H1 (cell line): Measurements from ENCODE around the gene RERE. TPM values are rescaled to one million over a fixed set of nuclear protein-coding genes. Genes with fewer than 3 reads are reported as not detected.

Experiments used
- CTCF ChIA-PET: fragments of 300-600 bp; sonication (Branson Sonifier 250); formaldehyde crosslinking; loops from one replicate; lab custom pipeline; 2021; ENCODE audit not compliant: partially characterized antibody; lab: Charles Lee
- POLR2A ChIA-PET: fragments of 300-600 bp; sonication (Branson Sonifier 250); formaldehyde crosslinking; loops from one replicate; lab custom pipeline; 2021; ENCODE audit warnings: inconsistent platforms; ENCODE audit not compliant: partially characterized antibody; lab: Charles Lee
- DNase-seq, 2 experiments: peaks; one replicate each; pipeline versions ENCODE4 v3.0.0 to v3.0.0-alpha.2; 2010 to 2022; ENCODE audit warnings: low spot score in 2 of 2, low read depth in 1 of 2, mixed read lengths in 1 of 2
- FAIRE-seq: peaks from 2 replicates; lab custom pipeline; 2011; peaks lifted over from hg19 to GRCh38; lab: Jason Lieb, UNC
- H2AFZ ChIP-seq: 2 replicates; pipeline ENCODE4 v1.8.1; 2012; ENCODE audit warnings: low read length, inconsistent platforms
- H2AK5ac ChIP-seq: 2 replicates; pipeline ENCODE4 v1.6.1; 2013; ENCODE audit warnings: low read depth, low read length
- H2BK120ac ChIP-seq: replicated peaks from 2 replicates; pipeline ENCODE3; 2013; ENCODE audit warnings: low read depth, low read length, inconsistent platforms
- H2BK12ac ChIP-seq: 2 replicates; pipeline ENCODE4 v1.6.1; 2013; ENCODE audit warnings: low read depth, low read length
- H2BK15ac ChIP-seq: 2 replicates; pipeline ENCODE4 v1.6.1; 2013; ENCODE audit warnings: low read length
- H2BK20ac ChIP-seq: 2 replicates; pipeline ENCODE4 v1.6.1; 2013; ENCODE audit warnings: low read length
- H2BK5ac ChIP-seq: 2 replicates; pipeline ENCODE4 v1.6.1; 2013; ENCODE audit warnings: low read depth, low read length
- H3K14ac ChIP-seq: 2 replicates; pipeline ENCODE4 v1.6.1; 2013; ENCODE audit warnings: inconsistent platforms; ENCODE audit not compliant: insufficient read length
- H3K18ac ChIP-seq: 2 replicates; pipeline ENCODE4 v1.6.1; 2013; ENCODE audit warnings: low read length; ENCODE audit errors: extremely low read depth
- H3K23ac ChIP-seq: 2 replicates; pipeline ENCODE4 v1.6.1; 2013; ENCODE audit warnings: inconsistent platforms; ENCODE audit not compliant: insufficient read length
- H3K23me2 ChIP-seq: 2 replicates; pipeline ENCODE4 v1.6.1; 2013; ENCODE audit warnings: low read depth, low read length
- H3K27ac ChIP-seq: 2 replicates; pipeline ENCODE4 v1.6.1; 2011; ENCODE audit warnings: low read depth, low read length, inconsistent platforms
- H3K27me3 ChIP-seq, 4 experiments: replicated peaks in 1 of 4; 1 replicate in 1 of 4; 2 replicates in 3 of 4; pipeline versions ENCODE4 v1.6.1 to v1.8.1; 2011 to 2013; ENCODE audit warnings: low read length in 3 of 4, mild to moderate bottlenecking in 3 of 4, inconsistent platforms in 2 of 4, mixed read lengths in 2 of 4, moderate library complexity in 1 of 4; ENCODE audit not compliant: control insufficient read depth in 3 of 4, insufficient read depth in 3 of 4; ENCODE audit errors: extremely low read depth in 1 of 4
- H3K36me3 ChIP-seq, 4 experiments: 2 replicates each; pipeline versions ENCODE4 v1.6.1 to v1.8.1; 2011 to 2013; ENCODE audit warnings: mild to moderate bottlenecking in 4 of 4, low read length in 3 of 4, moderate library complexity in 2 of 4, control low read depth in 1 of 4, inconsistent platforms in 1 of 4; ENCODE audit not compliant: insufficient read depth in 4 of 4, control insufficient read depth in 2 of 4
- H3K4ac ChIP-seq: replicated peaks from 2 replicates; pipeline ENCODE3; 2013; ENCODE audit warnings: low read length, low read depth, mixed read lengths, inconsistent platforms; ENCODE audit not compliant: insufficient read length
- H3K4me1 ChIP-seq, 4 experiments: replicated peaks in 1 of 4; 1 replicate in 1 of 4; 2 replicates in 3 of 4; pipeline versions ENCODE4 v1.6.1 to v1.8.1; 2011 to 2013; ENCODE audit warnings: low read length in 3 of 4, inconsistent platforms in 2 of 4, mixed read lengths in 1 of 4; ENCODE audit not compliant: insufficient read depth in 4 of 4, control insufficient read depth in 3 of 4
- H3K4me2 ChIP-seq, 2 experiments: 2 replicates each; pipeline versions ENCODE4 v1.6.1 to v1.8.1; 2011 to 2013; ENCODE audit warnings: low read depth in 2 of 2, low read length in 2 of 2, control low read depth in 1 of 2, inconsistent platforms in 1 of 2, mild to moderate bottlenecking in 1 of 2; ENCODE audit not compliant: insufficient read depth in 1 of 2
- H3K4me3 ChIP-seq, 4 experiments: fragments of 200-600, 300-600 bp in 1 of 4; sonication (generic), shearing (Covaris generic), sonication (Bioruptor Twin) in 1 of 4; 2 replicates each; pipeline versions ENCODE4 v1.5.1 to v1.8.1; 2011 to 2016; ENCODE audit warnings: low read length in 4 of 4, low read depth in 3 of 4, control low read depth in 2 of 4, inconsistent platforms in 2 of 4, mild to moderate bottlenecking in 2 of 4, mixed read lengths in 1 of 4, moderate library complexity in 1 of 4; ENCODE audit not compliant: insufficient read depth in 2 of 4; ENCODE audit errors: extremely low read depth in 1 of 4
- H3K56ac ChIP-seq: replicated peaks from 2 replicates; pipeline ENCODE3; 2013; ENCODE audit warnings: low read depth, mild to moderate bottlenecking, mixed read lengths, low read length, inconsistent platforms; ENCODE audit not compliant: insufficient read length
- H3K79me1 ChIP-seq: 2 replicates; pipeline ENCODE4 v1.6.1; 2013; ENCODE audit warnings: low read depth, low read length, control low read depth
- H3K79me2 ChIP-seq, 2 experiments: 2 replicates each; pipeline versions ENCODE4 v1.6.1 to v1.8.1; 2012 to 2013; ENCODE audit warnings: low read length in 2 of 2, mild to moderate bottlenecking in 2 of 2, inconsistent platforms in 1 of 2; ENCODE audit not compliant: insufficient read depth in 2 of 2, control insufficient read depth in 1 of 2
- H3K9ac ChIP-seq, 4 experiments: replicated peaks in 1 of 4; 1 replicate in 1 of 4; 2 replicates in 3 of 4; pipeline versions ENCODE4 v1.6.1 to v1.8.1; 2011 to 2013; ENCODE audit warnings: low read depth in 3 of 4, low read length in 3 of 4, control low read depth in 2 of 4, mild to moderate bottlenecking in 2 of 4, moderate library complexity in 2 of 4, inconsistent platforms in 1 of 4; ENCODE audit errors: extremely low read depth in 1 of 4
- H3K9me3 ChIP-seq, 2 experiments: 2 replicates each; pipeline versions ENCODE4 v1.6.1 to v1.8.1; 2012 to 2013; ENCODE audit warnings: mild to moderate bottlenecking in 2 of 2, moderate library complexity in 2 of 2, control low read depth in 1 of 2, inconsistent platforms in 1 of 2, low read depth in 1 of 2, low read length in 1 of 2, mixed read lengths in 1 of 2; ENCODE audit not compliant: insufficient read depth in 2 of 2
- H4K20me1 ChIP-seq, 2 experiments: replicated peaks in 1 of 2; 2 replicates each; pipeline versions ENCODE3 to v1.8.1; 2011 to 2013; ENCODE audit warnings: inconsistent platforms in 2 of 2, low read length in 2 of 2, mild to moderate bottlenecking in 1 of 2; ENCODE audit not compliant: insufficient read depth in 2 of 2, control insufficient read depth in 1 of 2
- H4K5ac ChIP-seq: 2 replicates; pipeline ENCODE4 v1.6.1; 2013; ENCODE audit warnings: low read length, low read depth, mixed read lengths, inconsistent platforms; ENCODE audit not compliant: insufficient read length
- H4K8ac ChIP-seq: 2 replicates; pipeline ENCODE4 v1.8.0; 2013; ENCODE audit warnings: mild to moderate bottlenecking, moderate library complexity, low read length, inconsistent platforms; ENCODE audit not compliant: insufficient read depth; ENCODE audit errors: extremely low read depth
- H4K91ac ChIP-seq: replicated peaks from 2 replicates; pipeline ENCODE3; 2013; ENCODE audit warnings: low read length, mixed read lengths, inconsistent platforms; ENCODE audit not compliant: insufficient read length
- BACH1 ChIP-seq: IDR thresholded peaks from 2 replicates; pipeline ENCODE4 v1.6.1; 2012; ENCODE audit warnings: low read length, improper control_type of control experiment
- CHD1 ChIP-seq: IDR thresholded peaks from 2 replicates; pipeline ENCODE4 v1.6.1; 2012; ENCODE audit warnings: low read depth, low read length, improper control_type of control experiment
- HDAC6 ChIP-seq: IDR thresholded peaks from one replicate; pipeline ENCODE4 v1.7.1; 2012; ENCODE audit warnings: low read depth, mild to moderate bottlenecking, inconsistent platforms, low read length, moderate library complexity
- JUND ChIP-seq: IDR thresholded peaks from 2 replicates; pipeline ENCODE4 v1.6.1; 2011; ENCODE audit warnings: mild to moderate bottlenecking, improper control_type of control experiment, low read length
- NRF1 ChIP-seq: IDR thresholded peaks from 2 replicates; pipeline ENCODE4 v1.6.1; 2011; ENCODE audit warnings: mild to moderate bottlenecking, low read depth, low read length, improper control_type of control experiment
- RBBP5 ChIP-seq: IDR thresholded peaks from 2 replicates; pipeline ENCODE4 v1.7.1; 2012; ENCODE audit warnings: low read depth, mild to moderate bottlenecking, inconsistent platforms, low read length, moderate library complexity, borderline replicate concordance
- SIX5 ChIP-seq: IDR thresholded peaks from 2 replicates; pipeline ENCODE4 v1.6.1; 2011; ENCODE audit warnings: mild to moderate bottlenecking, low read depth, low read length
- SP4 ChIP-seq: IDR thresholded peaks from 2 replicates; pipeline ENCODE4 v1.6.1; 2012; ENCODE audit warnings: low read length, inconsistent platforms
- SRF ChIP-seq: IDR thresholded peaks from 2 replicates; pipeline ENCODE4 v1.6.1; 2011; ENCODE audit warnings: mild to moderate bottlenecking, low read depth, low read length, moderate library complexity
- USF2 ChIP-seq: IDR thresholded peaks from 2 replicates; pipeline ENCODE4 v1.6.1; 2011; ENCODE audit warnings: low read length, improper control_type of control experiment
- YY1 ChIP-seq: IDR thresholded peaks from 2 replicates; pipeline ENCODE4 v1.6.1; 2011; ENCODE audit warnings: low read depth, mild to moderate bottlenecking, low read length
- WGBS, 2 experiments: shearing (Covaris generic) in 1 of 2; methylation state at CpG; one replicate each; pipeline versions ENCODE4 v1.1.6 to v1.1.7; 2013 to 2015; ENCODE audit warnings: low lambda C conversion rate in 2 of 2, mixed read lengths in 2 of 2, inconsistent platforms in 1 of 2, low coverage in 1 of 2, missing lambda C conversion rate in 1 of 2; ENCODE audit not compliant: insufficient replicate concordance in 2 of 2, insufficient coverage in 1 of 2, insufficient read length in 1 of 2; ENCODE audit errors: extremely low coverage in 1 of 2, missing lambda C conversion rate in 1 of 2; 5-methylcytosine and 5-hydroxymethylcytosine counted together
- polyA plus RNA-seq, 7 experiments: library from polyadenylated mRNA; depleted of rRNA in 3 of 7; stranded (reverse) in 5 of 7; unstranded in 2 of 7; fragments of >200 nt in 5 of 7; fragments of 200-250 nt in 2 of 7; gene quantifications; 1 replicate in 5 of 7; 2 replicates in 1 of 7; 4 replicates in 1 of 7; pipeline versions ENCODE4 v1.2.1 to v1.2.3, GENCODE V29; 2011 to 2013; ENCODE audit warnings: missing spikeins in 2 of 7, mixed read lengths in 2 of 7
- total RNA-seq: library from RNA; stranded (reverse); fragmentation: NEBNext Ultra II Directional; extraction: Animal tissue kit (Norgen Biotek cat#: 25700); gene quantifications from 2 replicates; pipeline ENCODE4 v1.2.1, GENCODE V29; 2021
- TF ChIP-seq, protein P1 (sequence below): IDR thresholded peaks from 2 replicates; pipeline ENCODE4 v1.6.1; 2012; ENCODE audit warnings: low read length, inconsistent platforms

RERE gene
- total and polyA plus RNA-seq, 2 of the 8 experiments (the other 6 are each of a cell fraction or from before 2014, with no cell fraction given), result 15.3 to 142 TPM

GRCh38 chr1:8536515-8536914 is 280.9 kb downstream of the RERE start:
- Histone ChIP-seq H3K14ac (no peak overlapping the region), H3K79me2 (peaks cover 0 to 23% of the 10 kb centered on the region in 2 experiments; a peak in 2 of 4 replicates), H3K56ac (no peak overlapping the region), H2BK20ac (no peak overlapping the region), H2BK12ac (no peak overlapping the region), H3K79me1 (no peaks in the 10 kb centered on the region; the same call in 1 of the 2 replicates), H4K20me1 (no peaks in the 10 kb centered on the region), H2AFZ (no peak overlapping the region), H3K4me2 (no peak overlapping the region), H3K4me3 (no peak overlapping the region), H3K4ac (no peak overlapping the region), H3K23ac (no peak overlapping the region), H2AK5ac (no peak overlapping the region), H3K23me2 (no peaks in the 10 kb centered on the region), H3K9me3 (no peaks in the 10 kb centered on the region), H4K8ac (no peak overlapping the region)
- WGBS, 2 experiments, result 87% methylated on average over 2 of the region's 2 CpGs; no CpG with 5 or more reads in 1 of the 2 experiments
- FAIRE-seq, result no peak
- TF ChIP-seq, protein P1, sequence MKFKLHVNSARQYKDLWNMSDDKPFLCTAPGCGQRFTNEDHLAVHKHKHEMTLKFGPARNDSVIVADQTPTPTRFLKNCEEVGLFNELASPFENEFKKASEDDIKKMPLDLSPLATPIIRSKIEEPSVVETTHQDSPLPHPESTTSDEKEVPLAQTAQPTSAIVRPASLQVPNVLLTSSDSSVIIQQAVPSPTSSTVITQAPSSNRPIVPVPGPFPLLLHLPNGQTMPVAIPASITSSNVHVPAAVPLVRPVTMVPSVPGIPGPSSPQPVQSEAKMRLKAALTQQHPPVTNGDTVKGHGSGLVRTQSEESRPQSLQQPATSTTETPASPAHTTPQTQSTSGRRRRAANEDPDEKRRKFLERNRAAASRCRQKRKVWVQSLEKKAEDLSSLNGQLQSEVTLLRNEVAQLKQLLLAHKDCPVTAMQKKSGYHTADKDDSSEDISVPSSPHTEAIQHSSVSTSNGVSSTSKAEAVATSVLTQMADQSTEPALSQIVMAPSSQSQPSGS, result no peak
- TF ChIP-seq JUND (no peak), NRF1 (no peak), SRF (no peak), CHD1 (no peak), SP4 (no peak), BACH1 (no peak), RBBP5 (no peak), HDAC6 (no peak), USF2 (no peak), SIX5 (no peak), YY1 (no peak)
- TF ChIP-seq, all 59 proteins: peak for 0
- CTCF ChIA-PET, result interaction anchor here (1.1 to 1.2 kb wide), 2 partner anchors 10 to 25 kb away, joined by 3 to 5 read pairs; no protein-coding TSS in a partner anchor
- no peaks in the 10 kb centered on the region for H3K4me1 ChIP-seq
- no peak overlapping the region for H2BK5ac ChIP-seq
- no peak overlapping the region for H3K9ac ChIP-seq
- no peak overlapping the region for H3K27ac ChIP-seq
- POLR2A ChIA-PET, result interaction anchor here (1.0 to 1.2 kb wide), 2 partner anchors 11 to 12 kb away, joined by 3 read pairs; no protein-coding TSS in a partner anchor
- H2BK15ac ChIP-seq, result no peak overlapping the region
- H4K91ac ChIP-seq, result no peak overlapping the region
- no peak for DNase-seq
- H4K5ac ChIP-seq, result no peak overlapping the region
- no peak overlapping the region for H2BK120ac ChIP-seq
- no peaks in the 10 kb centered on the region for H3K27me3 ChIP-seq
- peaks cover 0 to 4% (median 2%) of the 10 kb centered on the region in 4 experiments; a peak in 2 of 8 replicates for H3K36me3 ChIP-seq
- no peak overlapping the region for H3K18ac ChIP-seq
